ENCODE measurements around the gene KAT14.
"Not testable (repeated sequence)": the region's sequence is repeated elsewhere in the genome, so short reads cannot be mapped to it uniquely, and the experiment has no call there.

The KAT14 gene

GRCh38 chr20:18154342-18154741 is 16.7 kb downstream of the KAT14 start:
- no peak for DNase-seq (ENCODE audit: low read depth in 2 of 2)

- no peak for DNase-seq (ENCODE audit: low read depth in 2 of 2)
Measured at GRCh38 chr20:18156045-18156444, 18.4 kb downstream of the KAT14 start.

GRCh38 chr20:18164356-18164755 is 26.7 kb downstream of the KAT14 start:
- no peak for DNase-seq (ENCODE audit: low read depth in 2 of 2)

GRCh38 chr20:18165553-18165952 is 27.9 kb downstream of the KAT14 start:
- DNase-seq (ENCODE audit: low read depth in 2 of 2), result no peak

- DNase-seq (ENCODE audit: low read depth in 2 of 2), result no peak
Measured at GRCh38 chr20:18166241-18166881, 28.7 kb downstream of the KAT14 start.

GRCh38 chr20:18166950-18167349 is 29.3 kb downstream of the KAT14 start:
- no peak for DNase-seq (ENCODE audit: low read depth in 2 of 2)

- DNase-seq (ENCODE audit: low read depth in 2 of 2), result no peak
Measured at GRCh38 chr20:18172379-18172778, 34.7 kb downstream of the KAT14 start.

GRCh38 chr20:18174906-18175683 is 37.4 kb downstream of the KAT14 start:
- DNase-seq (ENCODE audit: low read depth in 2 of 2), result no peak

GRCh38 chr20:18176318-18176785 is 38.7 kb downstream of the KAT14 start:
- DNase-seq (ENCODE audit: low read depth in 2 of 2), result no peak

GRCh38 chr20:18180366-18180765 is 42.7 kb downstream of the KAT14 start:
- not testable (repeated sequence) for DNase-seq (ENCODE audit: low read depth in 2 of 2)

- DNase-seq (ENCODE audit: low read depth in 2 of 2), result no peak
Measured at GRCh38 chr20:18180815-18181214, 43.2 kb downstream of the KAT14 start.

- no peak for DNase-seq (ENCODE audit: low read depth in 2 of 2)
Measured at GRCh38 chr20:18187020-18187419, 49.4 kb downstream of the KAT14 start.

- no peak for DNase-seq (ENCODE audit: low read depth in 2 of 2)
Measured at GRCh38 chr20:18188434-18188833, 50.8 kb downstream of the KAT14 start.

GRCh38 chr20:18190338-18191233 is 52.9 kb downstream of the KAT14 start:
- DNase-seq (ENCODE audit: low read depth in 2 of 2), result no peak

- no peak for DNase-seq (ENCODE audit: low read depth in 2 of 2)
Measured at GRCh38 chr20:18191306-18191705, 53.6 kb downstream of the KAT14 start.

GRCh38 chr20:18194461-18194860 is 56.8 kb downstream of the KAT14 start:
- DNase-seq (ENCODE audit: low read depth in 2 of 2), result not testable (repeated sequence)

- no peak for DNase-seq (ENCODE audit: low read depth in 2 of 2)
Measured at GRCh38 chr20:18195931-18196330, 58.3 kb downstream of the KAT14 start.

GRCh38 chr20:18197382-18198070 is 59.9 kb downstream of the KAT14 start:
- DNase-seq (ENCODE audit: low read depth in 2 of 2), result no peak

GRCh38 chr20:18202966-18203365 is 65.3 kb downstream of the KAT14 start:
- DNase-seq (ENCODE audit: low read depth in 2 of 2), result no peak

- not testable (repeated sequence) for DNase-seq (ENCODE audit: low read depth in 2 of 2)
Measured at GRCh38 chr20:18203700-18204099, 66.0 kb downstream of the KAT14 start.

- DNase-seq (ENCODE audit: low read depth in 2 of 2), result no peak
Measured at GRCh38 chr20:18213002-18213401, 75.3 kb downstream of the KAT14 start.

GRCh38 chr20:18215566-18215965 is 77.9 kb downstream of the KAT14 start:
- no peak for DNase-seq (ENCODE audit: low read depth in 2 of 2)
